RWPE2 (cell line): ENCODE data around the gene GRK6.

Experiments
- ATAC-seq: fragments of 200-7000 bp; cut with Tn5 transposase; 3 replicates; pipeline ENCODE4 v1.9.1; 2021; ENCODE audit warnings: low read depth
- DNase-seq: peaks from one replicate; pipeline ENCODE4 v3.0.0-alpha.2; 2020; ENCODE audit warnings: low spot score
- H3K27ac ChIP-seq: fragments of 450-650 bp; 2 replicates; pipeline ENCODE4 v1.5.1; 2017; ENCODE audit warnings: mild to moderate bottlenecking; ENCODE audit not compliant: poor library complexity, severe bottlenecking
- H3K27me3 ChIP-seq: fragments of 250-450 bp; sonication (Bioruptor Pico); 2 replicates; pipeline ENCODE4 v1.5.1; 2021; ENCODE audit warnings: mild to moderate bottlenecking, moderate library complexity; ENCODE audit not compliant: insufficient read depth, poor library complexity, severe bottlenecking
- H3K36me3 ChIP-seq: fragments of 250-450 bp; sonication (Bioruptor Pico); 2 replicates; pipeline ENCODE4 v1.5.1; 2020; ENCODE audit warnings: low read depth, mild to moderate bottlenecking, moderate library complexity
- H3K4me1 ChIP-seq: fragments of 250-450 bp; sonication (Bioruptor Pico); 2 replicates; pipeline ENCODE4 v1.5.1; 2021; ENCODE audit warnings: mild to moderate bottlenecking, moderate library complexity; ENCODE audit not compliant: insufficient read depth, poor library complexity, severe bottlenecking
- H3K4me3 ChIP-seq: fragments of 250-450 bp; sonication (Bioruptor Pico); 2 replicates; pipeline ENCODE4 v1.5.1; 2021; ENCODE audit warnings: mild to moderate bottlenecking, moderate library complexity; ENCODE audit not compliant: severe bottlenecking
- H3K9me3 ChIP-seq: fragments of 250-450 bp; sonication (Bioruptor Pico); 2 replicates; pipeline ENCODE4 v1.5.1; 2021; ENCODE audit warnings: mild to moderate bottlenecking, moderate library complexity; ENCODE audit not compliant: severe bottlenecking
- CTCF ChIP-seq: fragments of 450-650 bp; IDR thresholded peaks from one replicate; pipeline ENCODE4 v1.5.1; 2017; ENCODE audit warnings: mild to moderate bottlenecking, moderate library complexity; ENCODE audit not compliant: poor library complexity, severe bottlenecking

GRK6 gene

GRCh38 chr5:177468329-177468684, 41.8 kb downstream of the GRK6 start:
- Histone ChIP-seq H3K27ac (no peak overlapping the region), H3K9me3 (no peaks in the 10 kb centered on the region), H3K4me3 (no peak overlapping the region), H3K36me3 (peaks cover 59% of the 10 kb centered on the region), H3K27me3 (no peaks in the 10 kb centered on the region), H3K4me1 (peaks cover 15% of the 10 kb centered on the region)
- DNase-seq = no peak
- no peak for TF ChIP-seq CTCF
- ATAC-seq = no peak

- peaks cover 52% of the 10 kb centered on the region for H3K36me3 ChIP-seq
- H3K27me3 ChIP-seq = no peaks in the 10 kb centered on the region
- no peaks in the 10 kb centered on the region for H3K9me3 ChIP-seq
- TF ChIP-seq CTCF = no peak
- ATAC-seq = peak; percentile 8; the same call in 1 of the 3 replicates
- H3K27ac ChIP-seq = peak overlapping the region; percentile 69
- no peak for DNase-seq
- H3K4me1 ChIP-seq = peaks cover 15% of the 10 kb centered on the region
- no peak overlapping the region for H3K4me3 ChIP-seq
Observed at GRCh38 chr5:177468685-177469628, 42.5 kb downstream of the GRK6 start.

GRCh38 chr5:177469750-177470525, 43.5 kb downstream of the GRK6 start:
- DNase-seq = no peak
- H3K27me3 ChIP-seq = no peaks in the 10 kb centered on the region

GRCh38 chr5:177470759-177471536, 44.5 kb downstream of the GRK6 start:
- ATAC-seq (no peak), DNase-seq (no peak)
- H3K4me1 ChIP-seq = peaks cover 15% of the 10 kb centered on the region
- no peak for TF ChIP-seq CTCF
- H3K36me3 ChIP-seq = peaks cover 32% of the 10 kb centered on the region
- peak overlapping the region; percentile 69 for H3K27ac ChIP-seq
- H3K9me3 ChIP-seq = no peaks in the 10 kb centered on the region
- H3K27me3 ChIP-seq = no peaks in the 10 kb centered on the region
- no peak overlapping the region for H3K4me3 ChIP-seq

More at GRCh38 chr5:177469750-177470525, 43.5 kb downstream of the GRK6 start:
- no peak overlapping the region for H3K4me3 ChIP-seq
- H3K9me3 ChIP-seq = no peaks in the 10 kb centered on the region
- ATAC-seq = no peak
- H3K36me3 ChIP-seq = peaks cover 43% of the 10 kb centered on the region
- peak overlapping the region; percentile 69 for H3K27ac ChIP-seq
- H3K4me1 ChIP-seq = peaks cover 15% of the 10 kb centered on the region
- TF ChIP-seq CTCF = no peak
